ENCODE results near the gene SPG21.
"Not testable (repeated sequence)": the region's sequence is repeated elsewhere in the genome, so short reads cannot be mapped to it uniquely, and the experiment has no call there.

SPG21 gene

DNA sequence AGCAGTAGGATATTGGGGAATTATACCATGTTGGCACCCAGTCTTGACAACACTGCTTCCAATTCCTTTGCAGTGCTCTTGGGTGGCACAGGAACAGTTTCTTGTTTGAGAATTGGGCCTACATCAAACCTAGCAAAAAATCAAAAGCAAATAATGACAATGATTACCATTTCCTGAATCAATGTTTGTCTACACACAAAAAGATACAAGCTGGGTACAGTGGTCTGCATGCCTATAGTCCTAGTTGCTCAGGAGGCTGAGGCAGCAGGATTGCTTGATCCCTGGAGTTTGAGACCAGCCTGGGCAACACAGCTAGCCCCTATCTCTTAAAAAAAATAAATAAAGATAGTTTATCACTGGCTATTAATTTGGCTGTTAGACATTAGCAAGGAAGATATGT lies 31.8 kb upstream of the SPG21 start:
- in situ Hi-C loops (cut with HindIII; ENCODE audit: low sequenced_read_pairs): no loop called here
- TF ChIP-seq, protein P1, sequence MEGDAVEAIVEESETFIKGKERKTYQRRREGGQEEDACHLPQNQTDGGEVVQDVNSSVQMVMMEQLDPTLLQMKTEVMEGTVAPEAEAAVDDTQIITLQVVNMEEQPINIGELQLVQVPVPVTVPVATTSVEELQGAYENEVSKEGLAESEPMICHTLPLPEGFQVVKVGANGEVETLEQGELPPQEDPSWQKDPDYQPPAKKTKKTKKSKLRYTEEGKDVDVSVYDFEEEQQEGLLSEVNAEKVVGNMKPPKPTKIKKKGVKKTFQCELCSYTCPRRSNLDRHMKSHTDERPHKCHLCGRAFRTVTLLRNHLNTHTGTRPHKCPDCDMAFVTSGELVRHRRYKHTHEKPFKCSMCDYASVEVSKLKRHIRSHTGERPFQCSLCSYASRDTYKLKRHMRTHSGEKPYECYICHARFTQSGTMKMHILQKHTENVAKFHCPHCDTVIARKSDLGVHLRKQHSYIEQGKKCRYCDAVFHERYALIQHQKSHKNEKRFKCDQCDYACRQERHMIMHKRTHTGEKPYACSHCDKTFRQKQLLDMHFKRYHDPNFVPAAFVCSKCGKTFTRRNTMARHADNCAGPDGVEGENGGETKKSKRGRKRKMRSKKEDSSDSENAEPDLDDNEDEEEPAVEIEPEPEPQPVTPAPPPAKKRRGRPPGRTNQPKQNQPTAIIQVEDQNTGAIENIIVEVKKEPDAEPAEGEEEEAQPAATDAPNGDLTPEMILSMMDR (IDR thresholded peaks at IDR 0.05; ENCODE audit: low read depth, low read length, missing control alignments): no peak
- H3K4me3 ChIP-seq (ENCODE audit: low read depth, low read length): no peak overlapping the region
- DNase-seq (ENCODE audit: low read depth): no peak

DNA sequence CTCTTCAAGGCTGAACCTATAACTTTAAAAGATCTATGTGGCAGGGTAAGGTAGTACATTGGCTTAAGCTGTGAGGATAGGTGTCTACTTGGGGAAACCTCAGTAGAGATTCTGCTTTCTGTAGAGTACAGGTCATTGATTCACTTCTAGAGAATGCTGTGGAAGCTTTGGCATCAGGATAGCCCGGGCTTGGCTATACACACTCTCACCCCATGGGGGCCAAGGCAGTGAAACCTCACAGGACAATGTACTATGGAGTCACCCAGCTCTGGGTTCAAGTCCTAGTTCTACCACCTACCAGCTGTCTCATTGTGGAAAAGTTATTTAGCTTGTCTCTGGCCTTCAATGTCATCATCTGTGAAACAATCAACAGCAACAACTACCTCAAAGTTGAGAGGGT lies 30.7 kb upstream of the SPG21 start:
- no peak for DNase-seq (ENCODE audit: low read depth)
- H3K4me3 ChIP-seq (ENCODE audit: low read depth, low read length): no peak overlapping the region
- TF ChIP-seq, protein P1 (IDR thresholded peaks at IDR 0.05; ENCODE audit: low read depth, low read length, missing control alignments): no peak
- in situ Hi-C loops (cut with HindIII; ENCODE audit: low sequenced_read_pairs): no loop called here

DNA sequence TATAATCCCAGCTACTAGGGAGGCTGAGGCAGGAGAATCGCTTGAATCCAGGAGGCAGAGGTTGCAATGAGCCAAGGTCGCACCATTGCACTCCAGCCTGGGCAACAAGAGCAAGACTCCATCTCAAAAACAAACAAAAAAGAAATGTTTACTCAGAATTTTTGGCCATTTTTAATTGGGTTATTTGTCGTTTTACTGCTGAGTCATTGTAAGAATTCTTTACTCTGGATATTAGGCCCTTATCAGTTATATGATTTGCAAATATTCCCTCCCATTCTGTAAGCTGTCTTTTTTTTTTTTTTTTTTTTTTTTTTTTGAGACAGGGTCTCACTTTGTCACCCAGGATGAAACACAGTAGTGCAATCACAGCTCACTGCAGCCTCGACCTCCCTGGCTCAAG lies 21.5 kb upstream of the SPG21 start:
- in situ Hi-C loops (cut with HindIII; ENCODE audit: low sequenced_read_pairs); DNase-seq (ENCODE audit: low read depth); H3K4me3 ChIP-seq (ENCODE audit: low read depth, low read length): not testable (repeated sequence)

DNA sequence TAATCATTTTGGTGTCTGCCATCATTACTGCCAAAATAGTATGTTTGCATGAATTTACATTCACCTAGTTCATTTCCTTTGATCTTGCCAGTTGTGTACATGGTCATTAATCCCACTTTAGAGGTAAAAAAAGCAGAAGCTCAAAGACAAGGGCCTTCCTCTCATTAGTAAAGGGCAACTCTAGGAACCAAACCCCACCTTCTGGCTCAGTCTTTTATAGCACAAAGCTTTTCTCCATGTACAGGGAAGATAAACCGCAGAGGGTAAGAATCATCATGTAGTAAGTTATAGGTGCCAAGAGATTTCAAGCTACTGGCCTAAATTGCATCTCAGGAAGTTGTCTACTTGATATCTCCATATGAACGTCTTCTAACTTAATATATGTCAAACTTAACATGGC lies 19.3 kb upstream of the SPG21 start:
- in situ Hi-C loops (cut with HindIII; ENCODE audit: low sequenced_read_pairs): no loop called here

DNA sequence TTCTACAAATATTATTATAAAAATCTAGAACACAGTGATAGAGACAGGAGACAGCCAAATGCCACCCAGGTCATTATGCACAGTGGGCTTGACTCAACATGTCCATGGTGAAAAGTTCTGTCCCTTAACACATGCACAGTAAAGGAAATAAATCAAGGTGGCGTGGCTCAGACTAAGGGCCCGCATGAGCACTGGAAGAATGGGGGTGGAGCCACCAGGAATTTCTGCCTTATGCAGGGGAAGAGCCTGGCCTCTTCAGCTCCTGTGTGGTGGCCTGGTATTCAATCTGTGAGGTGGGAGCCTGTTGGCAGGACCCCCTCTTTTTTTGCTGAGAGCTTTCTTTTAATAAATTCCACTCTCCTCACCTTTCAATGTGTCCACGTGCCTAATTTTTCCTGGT lies 17.2 kb upstream of the SPG21 start:
- DNase-seq (ENCODE audit: low read depth): no peak
- in situ Hi-C loops (cut with HindIII; ENCODE audit: low sequenced_read_pairs): no loop called here
- TF ChIP-seq, protein P1 (IDR thresholded peaks at IDR 0.05; ENCODE audit: low read depth, low read length, missing control alignments): no peak
- H3K4me3 ChIP-seq (ENCODE audit: low read depth, low read length): no peak overlapping the region

More for the DNA sequence above, 19.3 kb upstream of the SPG21 start:
- no peak for DNase-seq (ENCODE audit: low read depth)
- TF ChIP-seq, protein P1 (IDR thresholded peaks at IDR 0.05; ENCODE audit: low read depth, low read length, missing control alignments): peak; percentile 29
- no peak overlapping the region for H3K4me3 ChIP-seq (ENCODE audit: low read depth, low read length)

DNA sequence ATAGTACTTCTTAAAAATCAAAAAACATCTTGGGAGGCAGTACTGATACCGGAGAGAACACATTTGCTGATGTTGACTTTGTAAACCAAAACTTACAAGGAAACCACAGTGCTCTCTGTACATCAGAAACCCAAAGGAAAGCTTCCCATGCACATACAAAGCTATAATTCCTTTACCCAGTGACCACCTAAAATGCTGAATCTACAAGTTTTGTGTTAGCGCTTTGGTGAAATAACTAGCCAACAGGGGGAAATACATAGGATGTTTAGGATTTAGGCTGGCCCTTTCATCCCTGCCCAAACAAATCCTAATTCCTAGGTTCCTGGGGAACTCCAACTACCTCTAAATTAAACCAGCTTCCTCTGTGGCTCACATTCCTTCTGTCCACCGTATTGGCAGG lies 15.3 kb upstream of the SPG21 start:
- no peak for DNase-seq (ENCODE audit: low read depth)
- TF ChIP-seq, protein P1 (IDR thresholded peaks at IDR 0.05; ENCODE audit: low read depth, low read length, missing control alignments): no peak
- in situ Hi-C loops (cut with HindIII; ENCODE audit: low sequenced_read_pairs): no loop called here

DNA sequence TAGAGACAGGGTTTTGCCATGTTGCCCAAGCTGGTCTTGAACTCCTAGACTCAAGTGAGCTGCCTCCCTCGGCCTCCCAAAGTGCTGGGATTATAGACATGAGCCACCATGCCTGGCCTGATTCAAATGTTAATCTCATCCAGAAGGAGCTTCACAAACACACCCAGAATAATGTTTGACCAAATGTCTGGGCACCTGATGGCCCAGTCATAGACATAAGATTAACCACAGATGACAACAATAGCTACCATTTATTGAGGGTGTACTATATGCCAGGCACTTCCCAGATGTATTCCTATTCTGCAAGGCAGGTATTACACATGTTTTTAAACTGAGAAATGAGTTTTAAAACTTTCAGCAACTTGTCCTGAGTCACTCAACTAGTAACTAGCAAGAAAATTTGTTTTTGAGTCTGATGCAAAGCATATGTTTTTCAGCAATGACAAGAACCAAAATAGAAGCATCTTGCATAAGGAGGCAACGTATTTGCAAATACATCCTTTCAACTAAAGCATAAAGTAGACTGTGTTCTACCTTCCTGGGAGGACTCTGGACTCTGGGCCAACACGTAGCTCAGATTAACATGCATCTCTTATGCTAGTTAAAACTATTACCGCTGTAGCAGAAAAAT lies 8.1 kb upstream of the SPG21 start:
- TF ChIP-seq, protein P1 (IDR thresholded peaks at IDR 0.05; ENCODE audit: low read depth, low read length, missing control alignments): no peak
- no peak for DNase-seq (ENCODE audit: low read depth)
- in situ Hi-C loops (cut with HindIII; ENCODE audit: low sequenced_read_pairs): no loop called here
- H3K4me3 ChIP-seq (ENCODE audit: low read depth, low read length): no peak overlapping the region

More for the DNA sequence above, 15.3 kb upstream of the SPG21 start:
- no peak overlapping the region for H3K4me3 ChIP-seq (ENCODE audit: low read depth, low read length)
